Stimulated activated CD8-positive, alpha-beta memory T cell treated with anti-CD3 and anti-CD28 coated beads, Interleukin-7, amount 100 ng/mL, for 48 hours (primary cell): ENCODE measurements around the gene SOX13.

Source experiments
- DNase-seq, 2 donors: peaks; one replicate each; pipeline ENCODE4 v3.0.0-alpha.2; 2020; ENCODE audit warnings: low read depth in 1 of 2; ENCODE audit errors: extremely low read depth in 1 of 2

The SOX13 gene

GRCh38 chr1:204104331-204105130 is 31.6 kb downstream of the SOX13 start:
- DNase-seq: peak in 1 of 2 donors; percentile 32

DNA sequence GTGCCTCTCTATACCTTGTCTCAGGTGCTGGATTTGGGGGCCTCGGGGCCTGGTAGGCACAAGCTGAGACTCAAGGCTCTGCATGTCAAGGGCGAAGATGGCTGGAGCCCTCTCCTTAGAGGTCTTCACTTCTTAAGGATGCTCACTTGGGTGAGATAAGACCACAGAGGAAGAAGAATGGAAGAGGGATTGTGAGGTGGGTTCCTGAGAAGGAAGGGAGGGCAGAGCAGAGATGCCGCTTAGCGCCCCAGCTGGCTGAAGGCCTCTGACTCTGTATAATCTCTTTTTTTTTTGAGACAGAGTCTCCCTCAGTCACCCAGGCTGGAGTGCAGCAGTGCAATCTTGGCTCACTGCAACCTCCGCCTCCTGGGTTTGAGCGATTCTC is 32.2 kb downstream of the SOX13 start:
- DNase-seq: no peak

DNA sequence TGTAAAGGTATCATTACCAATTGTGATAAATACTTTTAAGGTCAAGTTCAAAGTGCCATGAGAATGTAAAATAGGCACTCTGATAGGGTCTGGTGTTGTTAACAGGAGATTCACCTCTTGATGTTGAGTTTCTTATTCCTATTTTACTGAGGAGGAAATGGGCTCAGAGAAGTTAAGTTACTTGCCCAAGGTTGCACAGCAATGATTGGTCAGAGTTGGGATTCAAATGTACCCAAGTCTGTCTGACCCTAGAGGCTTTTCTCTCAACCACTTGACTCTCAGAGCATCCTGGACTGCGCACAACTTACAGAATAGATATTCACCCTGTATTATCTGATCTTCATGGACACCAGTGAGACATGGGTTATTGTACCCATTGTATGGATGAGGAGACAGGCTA is 33.9 kb downstream of the SOX13 start:
- DNase-seq: no peak

DNA sequence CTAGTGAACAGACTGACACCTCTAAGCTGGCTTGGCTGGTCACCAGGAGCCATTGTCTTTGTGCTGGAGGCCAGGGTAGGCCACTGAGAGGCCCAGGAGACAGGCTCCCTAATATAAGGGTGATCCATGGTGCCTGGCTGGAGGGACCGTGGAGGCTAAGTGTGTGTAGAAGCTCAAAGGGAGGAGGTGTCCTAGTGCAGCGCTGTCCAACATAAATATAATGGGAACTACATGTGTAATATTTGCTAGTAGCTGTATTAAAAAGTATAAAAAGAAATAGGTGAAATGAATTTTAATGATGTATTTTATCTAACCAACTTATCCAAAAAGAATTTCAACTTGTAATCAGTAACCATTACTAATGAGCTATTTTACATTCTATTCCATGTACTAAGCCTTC is 35.0 kb downstream of the SOX13 start:
- DNase-seq: no peak

DNA sequence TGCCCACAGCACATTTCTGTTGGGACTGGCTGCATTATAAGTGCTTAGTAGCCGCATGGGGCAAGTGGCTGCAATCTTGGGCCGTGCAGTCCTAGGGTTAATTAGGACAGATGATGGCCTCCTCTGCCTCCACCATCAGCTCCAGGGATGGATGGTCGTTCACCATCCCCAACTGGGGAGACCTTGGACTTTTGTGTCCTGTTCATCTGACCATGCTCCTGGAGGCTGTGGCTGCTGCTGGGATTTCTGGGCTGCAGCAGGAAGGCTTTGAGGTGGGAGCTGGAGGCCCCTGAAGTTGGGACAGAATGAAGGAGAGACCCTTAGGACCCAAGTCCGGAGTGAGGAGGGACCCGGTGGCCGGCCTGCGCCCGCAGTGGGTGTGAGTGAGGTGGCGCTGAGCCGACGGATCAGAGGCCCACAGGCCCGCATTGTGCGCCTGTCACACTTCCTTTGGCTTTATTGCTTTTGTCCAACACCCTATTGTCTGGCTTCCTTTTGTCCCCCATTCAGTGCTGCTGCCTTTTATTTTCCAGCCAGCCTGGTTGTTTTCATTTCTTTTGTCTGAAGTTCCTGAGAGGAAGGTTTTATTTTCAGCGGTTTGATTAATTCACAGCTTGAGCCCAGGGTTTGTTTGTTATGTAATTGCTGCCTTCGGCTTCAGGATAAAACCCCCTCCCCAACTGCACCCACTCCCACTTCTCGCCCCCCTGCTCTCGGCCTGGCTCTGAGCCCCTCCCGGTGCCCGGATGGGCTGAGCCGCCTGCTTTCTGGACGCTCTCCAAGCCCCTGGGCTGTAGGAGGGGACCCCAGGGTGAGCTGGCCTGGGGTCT is 35.6 kb downstream of the SOX13 start:
- no peak for DNase-seq

GRCh38 chr1:204110894-204111633 is 38.1 kb downstream of the SOX13 start:
- no peak for DNase-seq

DNA sequence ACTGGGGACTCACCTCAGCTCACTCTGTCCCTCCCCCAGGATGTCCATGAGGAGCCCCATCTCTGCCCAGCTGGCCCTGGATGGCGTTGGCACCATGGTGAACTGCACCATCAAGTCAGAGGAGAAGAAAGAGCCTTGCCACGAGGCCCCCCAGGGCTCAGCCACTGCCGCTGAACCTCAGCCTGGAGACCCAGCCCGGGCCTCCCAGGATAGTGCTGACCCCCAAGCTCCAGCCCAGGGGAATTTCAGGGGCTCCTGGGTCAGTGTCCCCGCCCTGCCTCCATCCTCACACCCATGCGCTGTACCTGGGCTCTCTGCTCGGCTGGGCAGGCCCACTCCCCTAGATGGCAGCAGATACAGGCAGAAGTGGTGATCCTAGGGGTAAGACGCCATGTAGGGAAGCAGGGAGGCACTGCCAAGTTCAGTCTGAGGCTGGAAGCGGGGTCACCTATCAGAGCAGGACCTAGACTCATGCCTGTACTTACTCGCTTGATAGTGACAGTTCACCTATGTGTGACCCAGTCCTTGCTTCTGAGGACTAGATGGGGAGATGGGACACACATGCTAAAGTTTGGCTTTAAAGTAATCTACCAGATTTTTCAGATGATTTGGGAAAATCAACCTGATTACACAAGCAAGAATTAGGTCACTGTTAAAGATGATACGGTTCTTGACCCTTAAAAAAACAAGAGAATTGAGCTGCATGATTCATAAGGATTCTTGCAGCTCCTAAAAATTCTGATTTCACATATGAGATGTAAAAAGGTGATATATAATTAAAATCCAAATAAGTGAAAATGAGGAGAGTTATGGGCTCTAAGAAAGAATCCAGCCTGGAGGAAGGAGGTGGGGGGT is 40.2 kb downstream of the SOX13 start:
- no peak for DNase-seq

GRCh38 chr1:204113896-204114295 is 41.0 kb downstream of the SOX13 start:
- DNase-seq: no peak

- no peak for DNase-seq
These were observed 41.7 kb downstream of the SOX13 start for GRCh38 chr1:204114606-204115005.

DNA sequence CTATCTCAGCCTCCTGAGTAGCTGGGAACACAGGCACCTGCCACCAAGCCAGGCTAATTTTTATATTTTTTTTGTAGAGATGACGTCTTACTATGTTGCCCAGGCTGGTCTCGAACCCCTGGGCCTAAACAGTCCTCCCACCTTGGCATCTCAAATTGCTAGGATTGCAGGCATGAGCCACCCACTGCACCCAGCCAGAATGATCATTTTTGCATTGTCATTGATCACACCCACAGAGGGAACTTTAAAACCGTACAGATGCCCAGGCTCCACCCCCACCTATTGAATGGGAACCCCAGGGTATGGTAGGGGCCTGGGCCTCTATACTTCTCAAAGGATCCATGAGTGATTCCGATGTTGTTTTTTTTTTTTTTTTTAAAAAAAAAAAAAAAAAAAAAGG is 42.2 kb downstream of the SOX13 start:
- no peak for DNase-seq

DNA sequence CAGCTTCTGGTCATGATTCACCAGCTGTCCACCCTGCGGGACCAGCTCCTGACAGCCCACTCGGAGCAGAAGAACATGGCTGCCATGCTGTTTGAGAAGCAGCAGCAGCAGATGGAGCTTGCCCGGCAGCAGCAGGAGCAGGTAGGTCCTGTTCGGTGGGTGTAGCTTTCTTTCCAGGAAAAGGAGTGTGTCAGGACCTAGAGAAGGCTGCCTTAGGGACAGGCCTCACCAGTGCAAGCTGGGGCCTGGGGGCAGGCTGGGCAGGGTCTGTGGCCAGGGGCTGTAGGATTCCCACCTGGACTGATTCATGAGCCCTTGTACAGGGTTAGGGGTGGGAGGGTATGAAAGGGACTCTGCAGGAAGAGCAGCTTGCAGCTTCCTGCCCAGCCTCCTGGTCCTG is 43.6 kb downstream of the SOX13 start:
- DNase-seq: no peak

GRCh38 chr1:204121840-204122555 is 49.1 kb downstream of the SOX13 start:
- DNase-seq: no peak

- DNase-seq: no peak
These were observed 50.5 kb downstream of the SOX13 start for GRCh38 chr1:204123376-204123775.

DNA sequence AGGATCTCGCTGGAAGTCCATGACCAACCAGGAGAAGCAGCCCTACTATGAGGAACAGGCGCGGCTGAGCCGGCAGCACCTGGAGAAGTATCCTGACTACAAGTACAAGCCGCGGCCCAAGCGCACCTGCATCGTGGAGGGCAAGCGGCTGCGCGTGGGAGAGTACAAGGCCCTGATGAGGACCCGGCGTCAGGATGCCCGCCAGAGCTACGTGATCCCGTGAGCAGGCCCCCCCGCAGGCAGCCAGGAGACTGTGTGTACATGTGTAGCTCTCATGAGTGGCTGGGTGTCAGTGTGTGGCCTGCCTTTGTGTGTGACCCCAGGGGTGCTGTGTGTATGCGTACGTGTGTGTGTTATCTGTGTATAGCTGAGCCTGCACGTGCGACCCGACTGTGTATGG is 51.7 kb downstream of the SOX13 start:
- DNase-seq: no peak

GRCh38 chr1:204125759-204126351 is 52.9 kb downstream of the SOX13 start:
- DNase-seq: no peak

- DNase-seq: no peak
These were observed 53.5 kb downstream of the SOX13 start for GRCh38 chr1:204126386-204126785.

DNA sequence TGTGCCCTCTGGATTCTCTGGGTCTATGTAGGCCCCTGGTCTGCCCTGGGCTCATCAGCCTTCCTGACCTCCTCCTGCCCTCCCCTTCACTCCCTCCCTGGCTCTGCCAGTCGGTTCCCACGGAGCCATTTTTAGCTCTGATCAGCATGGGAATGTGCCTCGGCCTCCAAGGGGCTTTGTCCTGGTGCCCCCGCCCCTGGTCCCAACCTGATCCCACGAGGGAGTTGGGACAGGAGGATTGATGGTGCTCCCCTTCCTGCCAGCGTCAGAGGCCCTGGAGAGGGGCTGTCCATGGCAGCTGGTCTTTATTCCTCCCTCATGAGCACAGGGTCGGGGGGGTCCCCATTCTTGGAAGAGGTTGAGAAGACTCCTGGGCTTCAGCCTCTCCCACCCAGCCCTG is 54.0 kb downstream of the SOX13 start:
- DNase-seq: no peak

DNA sequence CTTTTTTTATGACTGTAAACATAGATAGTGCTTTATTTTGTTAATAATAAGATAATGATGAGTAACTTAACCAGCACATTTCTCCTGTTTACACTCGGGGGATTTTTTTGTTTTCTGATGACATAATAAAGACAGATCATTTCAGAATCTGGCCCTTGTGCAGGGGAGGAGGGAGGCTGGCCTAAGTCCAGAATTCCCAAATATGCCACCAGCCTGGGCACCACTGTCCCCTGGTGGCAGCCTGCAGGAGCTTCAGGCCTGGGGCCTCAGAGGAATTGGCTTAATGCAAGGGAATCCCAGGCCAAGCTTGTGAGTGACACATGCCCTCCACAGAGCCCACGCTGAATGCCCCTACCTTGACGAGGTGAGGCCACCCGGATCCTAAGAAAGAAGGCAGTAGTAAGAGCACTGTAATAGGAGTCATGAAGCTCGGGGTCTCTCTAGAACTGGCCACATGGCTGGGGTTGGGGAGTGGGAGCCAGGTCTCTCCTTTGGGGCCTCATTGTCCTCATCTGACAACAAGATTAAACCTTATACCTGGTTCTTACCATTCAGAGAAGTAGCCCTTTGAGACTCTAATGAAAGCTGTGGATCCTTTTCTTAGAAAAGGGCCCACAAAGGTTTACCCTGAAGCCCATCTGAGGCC is 54.8 kb downstream of the SOX13 start:
- no peak for DNase-seq

- no peak for DNase-seq
These were observed 55.6 kb downstream of the SOX13 start for GRCh38 chr1:204128464-204128963.
